ENCODE data around the gene PTPN5. TPM values are rescaled to one million over a fixed set of nuclear protein-coding genes. Genes with fewer than 3 reads are reported as not detected.

Gene PTPN5
- total RNA-seq, 2 donors from 2014 or later = 0.77 to 4.8 TPM

GRCh38 chr11:18791969-18792628 is 501 bp upstream of the PTPN5 start:
- TF ChIP-seq POLR2A (IDR thresholded peaks at IDR 0.05) (no peak), POLR2AphosphoS5 (IDR thresholded peaks at IDR 0.05) (no peak), CTCF (IDR thresholded peaks at IDR 0.05) (no peak)
- peaks cover 14% of the 10 kb centered on the region for H3K27me3 ChIP-seq (replicated peaks; ENCODE audit: insufficient read depth)
- H3K9me3 ChIP-seq = no peaks in the 10 kb centered on the region
- no peaks in the 10 kb centered on the region for H3K36me3 ChIP-seq
- WGBS = 3% methylated on average over 43 of the region's 43 CpGs
- no peak for DNase-seq (ENCODE audit: low spot score)
- H3K4me3 ChIP-seq = peak overlapping the region; percentile 18 to 31
- H3K27ac ChIP-seq = no peak overlapping the region
- intact Hi-C loops (cut with DNase I) = no loop called here
- H3K4me1 ChIP-seq (replicated peaks) = no peaks in the 10 kb centered on the region

GRCh38 chr11:18790883-18791206 is 753 bp downstream of the PTPN5 start:
- Histone ChIP-seq H3K4me1 (replicated peaks) (no peaks in the 10 kb centered on the region), H3K9me3 (no peaks in the 10 kb centered on the region), H3K27me3 (replicated peaks; ENCODE audit: insufficient read depth) (peaks cover 14% of the 10 kb centered on the region), H3K4me3 (peak overlapping the region in 1 of 2 donors; percentile 18), H3K27ac (no peak overlapping the region), H3K36me3 (no peaks in the 10 kb centered on the region)
- DNase-seq (ENCODE audit: low spot score) = no peak
- TF ChIP-seq POLR2AphosphoS5 (IDR thresholded peaks at IDR 0.05) = no peak
- no peak for TF ChIP-seq POLR2A (IDR thresholded peaks at IDR 0.05)
- no peak for TF ChIP-seq CTCF (IDR thresholded peaks at IDR 0.05)
- WGBS = 7% methylated on average over 16 of the region's 17 CpGs
- intact Hi-C loops (cut with DNase I) = no loop called here

- no peaks in the 10 kb centered on the region for H3K9me3 ChIP-seq
- no peak overlapping the region for H3K4me3 ChIP-seq
- no peak for DNase-seq (ENCODE audit: low spot score)
- H3K27ac ChIP-seq = no peak overlapping the region
- 70% methylated on average over 8 of the region's 8 CpGs for WGBS
- H3K27me3 ChIP-seq (replicated peaks; ENCODE audit: insufficient read depth) = peaks cover 14% of the 10 kb centered on the region
- H3K4me1 ChIP-seq (replicated peaks) = no peaks in the 10 kb centered on the region
- H3K36me3 ChIP-seq = no peaks in the 10 kb centered on the region
- no peak for TF ChIP-seq POLR2AphosphoS5 (IDR thresholded peaks at IDR 0.05)
- TF ChIP-seq CTCF (IDR thresholded peaks at IDR 0.05) = no peak
- no peak for TF ChIP-seq POLR2A (IDR thresholded peaks at IDR 0.05)
- intact Hi-C loops (cut with DNase I) = no loop called here
Measured at GRCh38 chr11:18789942-18790341, 1.7 kb downstream of the PTPN5 start.

GRCh38 chr11:18785411-18785810 is 6.2 kb downstream of the PTPN5 start:
- H3K4me3 ChIP-seq = no peak overlapping the region
- no peak for TF ChIP-seq POLR2A (IDR thresholded peaks at IDR 0.05)
- no peak for TF ChIP-seq CTCF (IDR thresholded peaks at IDR 0.05)
- no peak for TF ChIP-seq POLR2AphosphoS5 (IDR thresholded peaks at IDR 0.05)
- H3K4me1 ChIP-seq (replicated peaks) = no peaks in the 10 kb centered on the region
- H3K27me3 ChIP-seq (replicated peaks; ENCODE audit: insufficient read depth) = no peaks in the 10 kb centered on the region
- no peak for DNase-seq (ENCODE audit: low spot score)
- intact Hi-C loops (cut with DNase I) = no loop called here
- WGBS = 83% methylated on average over 4 of the region's 4 CpGs
- no peaks in the 10 kb centered on the region for H3K9me3 ChIP-seq
- H3K27ac ChIP-seq = no peak overlapping the region
- H3K36me3 ChIP-seq = no peaks in the 10 kb centered on the region

GRCh38 chr11:18780896-18781295 is 10.7 kb downstream of the PTPN5 start:
- DNase-seq (ENCODE audit: low spot score) = no peak
- Histone ChIP-seq H3K27ac (no peak overlapping the region), H3K36me3 (no peaks in the 10 kb centered on the region), H3K9me3 (no peaks in the 10 kb centered on the region), H3K4me1 (replicated peaks) (no peaks in the 10 kb centered on the region), H3K4me3 (no peak overlapping the region), H3K27me3 (replicated peaks; ENCODE audit: insufficient read depth) (no peaks in the 10 kb centered on the region)
- TF ChIP-seq CTCF (IDR thresholded peaks at IDR 0.05) (no peak), POLR2AphosphoS5 (IDR thresholded peaks at IDR 0.05) (no peak), POLR2A (IDR thresholded peaks at IDR 0.05) (no peak)
- intact Hi-C loops (cut with DNase I) = no loop called here
- WGBS = 94% methylated on average over 6 of the region's 6 CpGs

Data from prostate gland (tissue), 2 donors.